Measurements from ENCODE around the gene VPS35L.

The VPS35L gene

DNA sequence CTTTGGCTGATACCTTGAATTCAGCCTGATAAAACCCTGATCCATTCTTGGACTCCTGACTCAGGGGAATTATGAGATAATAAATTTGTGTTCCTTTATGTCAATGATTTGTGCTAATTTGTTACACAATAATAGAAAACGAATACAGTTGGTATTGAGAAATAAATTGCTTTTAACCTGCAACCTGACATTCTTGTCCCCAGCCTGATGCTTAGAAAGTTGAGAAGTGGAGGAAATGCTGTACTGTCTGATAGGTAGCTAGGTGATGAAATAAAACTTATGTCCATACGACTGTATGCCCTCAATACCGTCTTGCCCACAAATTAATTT is 173.1 kb downstream of the VPS35L start:
- TF ChIP-seq, protein P1, sequence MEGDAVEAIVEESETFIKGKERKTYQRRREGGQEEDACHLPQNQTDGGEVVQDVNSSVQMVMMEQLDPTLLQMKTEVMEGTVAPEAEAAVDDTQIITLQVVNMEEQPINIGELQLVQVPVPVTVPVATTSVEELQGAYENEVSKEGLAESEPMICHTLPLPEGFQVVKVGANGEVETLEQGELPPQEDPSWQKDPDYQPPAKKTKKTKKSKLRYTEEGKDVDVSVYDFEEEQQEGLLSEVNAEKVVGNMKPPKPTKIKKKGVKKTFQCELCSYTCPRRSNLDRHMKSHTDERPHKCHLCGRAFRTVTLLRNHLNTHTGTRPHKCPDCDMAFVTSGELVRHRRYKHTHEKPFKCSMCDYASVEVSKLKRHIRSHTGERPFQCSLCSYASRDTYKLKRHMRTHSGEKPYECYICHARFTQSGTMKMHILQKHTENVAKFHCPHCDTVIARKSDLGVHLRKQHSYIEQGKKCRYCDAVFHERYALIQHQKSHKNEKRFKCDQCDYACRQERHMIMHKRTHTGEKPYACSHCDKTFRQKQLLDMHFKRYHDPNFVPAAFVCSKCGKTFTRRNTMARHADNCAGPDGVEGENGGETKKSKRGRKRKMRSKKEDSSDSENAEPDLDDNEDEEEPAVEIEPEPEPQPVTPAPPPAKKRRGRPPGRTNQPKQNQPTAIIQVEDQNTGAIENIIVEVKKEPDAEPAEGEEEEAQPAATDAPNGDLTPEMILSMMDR (IDR thresholded peaks at IDR 0.05; ENCODE audit: insufficient read depth, low read length, poor library complexity, severe bottlenecking) = no peak

DNA sequence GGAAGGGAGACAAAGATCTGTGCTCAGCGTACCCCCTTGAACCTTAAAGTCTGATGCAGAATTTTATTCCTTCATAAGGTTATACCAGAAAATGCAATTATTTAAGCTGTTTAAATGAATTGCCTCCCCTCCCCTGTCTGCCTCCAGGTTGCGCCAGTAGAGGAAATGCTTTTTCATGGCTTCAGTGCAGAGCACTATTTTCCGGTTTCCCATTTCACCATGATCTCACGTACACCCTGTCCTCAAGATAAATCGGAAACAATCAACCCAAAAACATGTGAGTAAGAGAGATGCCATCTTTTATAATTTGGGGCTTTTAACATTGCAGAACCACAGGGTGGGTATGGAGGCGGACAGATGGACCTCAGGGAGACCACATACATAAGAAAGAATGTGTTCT is 178.0 kb downstream of the VPS35L start:
- TF ChIP-seq, protein P1 (IDR thresholded peaks at IDR 0.05; ENCODE audit: insufficient read depth, low read length, poor library complexity, severe bottlenecking) = no peak
- H3K36me3 ChIP-seq (ENCODE audit: control insufficient read depth, insufficient read depth, low read length) = no peaks in the 10 kb centered on the region
- no peak for DNase-seq (ENCODE audit: extremely low read depth, insufficient read length)
- H3K4me3 ChIP-seq (replicated peaks; ENCODE audit: low read depth, low read length) = no peak overlapping the region
- no peaks in the 10 kb centered on the region for H3K27me3 ChIP-seq (replicated peaks; ENCODE audit: control insufficient read depth, insufficient read depth, low read length)

More for the DNA sequence above, 173.1 kb downstream of the VPS35L start:
- no peak overlapping the region for H3K4me3 ChIP-seq (replicated peaks; ENCODE audit: low read depth, low read length)
- H3K27me3 ChIP-seq (replicated peaks; ENCODE audit: control insufficient read depth, insufficient read depth, low read length) = no peaks in the 10 kb centered on the region
- DNase-seq (ENCODE audit: extremely low read depth, insufficient read length) = no peak
- H3K36me3 ChIP-seq (ENCODE audit: control insufficient read depth, insufficient read depth, low read length) = no peaks in the 10 kb centered on the region

DNA sequence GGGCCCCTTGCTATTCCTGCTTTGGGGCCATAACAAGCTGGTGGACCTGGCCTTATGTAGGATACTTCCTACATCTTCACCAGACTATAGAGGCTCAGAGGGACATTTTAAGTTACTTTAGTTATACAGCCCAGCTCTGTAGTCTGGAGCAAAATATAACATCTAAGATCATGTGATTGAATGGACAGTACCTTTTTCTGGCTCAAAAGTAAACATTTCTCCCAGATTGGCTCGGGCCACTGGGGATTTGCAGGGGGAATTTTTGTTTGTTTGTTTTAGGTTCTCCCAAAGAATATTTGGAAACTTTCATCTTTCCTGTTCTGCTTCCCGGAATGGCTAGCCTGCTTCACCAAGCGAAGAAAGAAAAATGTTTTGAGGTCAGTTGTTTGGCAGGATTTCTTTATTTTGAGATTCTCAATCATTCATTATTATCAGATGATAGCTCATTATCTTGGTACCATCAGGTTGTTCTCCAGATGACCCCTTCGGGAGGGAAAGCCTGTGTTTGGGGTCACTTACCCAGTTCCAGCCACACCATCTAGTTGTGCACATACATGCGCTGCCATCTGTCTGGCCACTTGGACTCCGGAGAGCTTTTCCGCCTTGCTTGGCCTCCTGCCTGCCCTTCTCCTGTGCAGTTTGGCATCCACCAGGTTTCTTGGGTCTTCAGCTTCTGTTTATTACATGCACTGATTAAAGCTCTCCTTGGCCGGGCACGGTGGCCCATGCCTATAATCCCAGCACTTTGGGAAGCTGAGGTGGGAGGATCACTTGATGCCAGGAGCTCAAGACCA is 179.8 kb downstream of the VPS35L start:
- no peaks in the 10 kb centered on the region for H3K27me3 ChIP-seq (replicated peaks; ENCODE audit: control insufficient read depth, insufficient read depth, low read length)
- H3K4me3 ChIP-seq (replicated peaks; ENCODE audit: low read depth, low read length) = no peak overlapping the region
- TF ChIP-seq, protein P1 (IDR thresholded peaks at IDR 0.05; ENCODE audit: insufficient read depth, low read length, poor library complexity, severe bottlenecking) = no peak
- H3K36me3 ChIP-seq (ENCODE audit: control insufficient read depth, insufficient read depth, low read length) = no peaks in the 10 kb centered on the region
- DNase-seq (ENCODE audit: extremely low read depth, insufficient read length) = no peak

DNA sequence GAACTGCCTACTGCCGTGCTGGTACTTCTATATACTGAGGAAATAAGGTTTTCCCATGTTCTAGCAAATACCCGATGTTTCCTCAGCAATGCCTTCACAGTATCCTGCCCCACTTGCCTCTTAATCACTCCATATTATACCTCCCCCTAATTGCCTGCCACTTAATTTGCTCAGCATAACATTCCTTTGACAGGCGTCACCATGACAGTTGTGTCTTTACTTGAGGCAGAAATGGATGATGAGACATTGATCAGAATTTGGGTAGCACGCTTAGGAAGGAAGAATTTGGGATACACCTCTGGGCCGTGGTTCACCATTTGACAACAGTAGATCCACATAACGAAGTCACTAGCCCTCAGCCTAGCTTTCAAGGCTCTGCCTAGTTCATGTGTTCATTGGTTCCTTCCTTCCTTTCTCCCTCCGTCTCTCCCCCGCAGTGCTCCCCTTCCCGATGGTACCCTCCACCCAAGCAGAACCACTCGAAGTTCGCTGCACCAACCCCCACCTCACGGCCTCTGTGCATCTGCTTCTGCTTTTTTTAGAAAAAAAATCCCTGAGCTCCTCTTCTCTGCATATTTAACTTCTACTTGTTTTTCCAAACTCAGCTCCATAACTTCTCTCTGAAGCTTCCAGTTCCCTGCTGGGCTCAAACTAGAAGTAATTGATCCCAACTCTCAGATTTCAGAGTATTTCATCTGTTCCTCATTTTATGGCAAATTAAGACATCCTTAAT is 182.0 kb downstream of the VPS35L start:
- TF ChIP-seq, protein P1 (IDR thresholded peaks at IDR 0.05; ENCODE audit: insufficient read depth, low read length, poor library complexity, severe bottlenecking) = no peak
- no peaks in the 10 kb centered on the region for H3K27me3 ChIP-seq (replicated peaks; ENCODE audit: control insufficient read depth, insufficient read depth, low read length)
- DNase-seq (ENCODE audit: extremely low read depth, insufficient read length) = no peak
- H3K36me3 ChIP-seq (ENCODE audit: control insufficient read depth, insufficient read depth, low read length) = no peaks in the 10 kb centered on the region
- H3K4me3 ChIP-seq (replicated peaks; ENCODE audit: low read depth, low read length) = no peak overlapping the region

DNA sequence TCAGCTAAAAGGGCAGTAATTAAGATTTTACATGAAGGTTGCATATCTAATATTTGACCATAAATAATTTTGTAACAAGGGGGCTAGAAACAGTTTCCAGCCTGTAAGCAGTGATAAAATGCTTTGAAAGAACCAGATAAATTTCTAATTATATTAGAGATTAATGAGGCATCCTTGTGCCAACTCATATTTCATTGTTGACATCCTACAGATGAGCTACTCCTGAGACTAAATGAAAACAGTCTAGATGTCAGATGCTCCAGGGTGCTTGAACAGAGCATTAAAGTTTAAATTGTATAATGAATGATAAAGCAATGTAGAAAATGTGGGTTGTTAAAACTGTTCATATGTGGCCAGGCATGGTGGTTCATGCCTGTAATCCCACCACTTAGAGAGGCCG is 185.9 kb downstream of the VPS35L start:
- H3K27me3 ChIP-seq (replicated peaks; ENCODE audit: control insufficient read depth, insufficient read depth, low read length) = no peaks in the 10 kb centered on the region
- no peak for DNase-seq (ENCODE audit: extremely low read depth, insufficient read length)
- no peaks in the 10 kb centered on the region for H3K36me3 ChIP-seq (ENCODE audit: control insufficient read depth, insufficient read depth, low read length)
- TF ChIP-seq, protein P1 (IDR thresholded peaks at IDR 0.05; ENCODE audit: insufficient read depth, low read length, poor library complexity, severe bottlenecking) = no peak
- no peak overlapping the region for H3K4me3 ChIP-seq (replicated peaks; ENCODE audit: low read depth, low read length)
